Osteocyte (in vitro differentiated cells): Measurements from ENCODE around the gene ANGPTL7. TPM values are rescaled to one million over a fixed set of nuclear protein-coding genes. Genes with fewer than 3 reads are reported as not detected.

ENCODE experiments used
- DNase-seq: peaks from one replicate; pipeline ENCODE4 v3.0.0; 2021; ENCODE audit warnings: mixed read lengths; ENCODE audit not compliant: unreplicated experiment; ENCODE audit errors: extremely low spot score
- H3K27ac Mint-ChIP-seq: one replicate; pipeline ENCODE4 v1.8.0; 2021; ENCODE audit warnings: mild to moderate bottlenecking, mixed read lengths; ENCODE audit not compliant: unreplicated experiment
- H3K27me3 Mint-ChIP-seq: one replicate; pipeline ENCODE4 v1.8.0; 2021; ENCODE audit warnings: mixed read lengths; ENCODE audit not compliant: unreplicated experiment
- H3K36me3 Mint-ChIP-seq: one replicate; pipeline ENCODE4 v1.8.0; 2021; ENCODE audit warnings: mixed read lengths; ENCODE audit not compliant: unreplicated experiment
- H3K4me1 Mint-ChIP-seq: one replicate; pipeline ENCODE4 v1.8.0; 2021; ENCODE audit warnings: mixed read lengths; ENCODE audit not compliant: unreplicated experiment
- H3K4me3 Mint-ChIP-seq: one replicate; pipeline ENCODE4 v1.8.0; 2021; ENCODE audit warnings: mild to moderate bottlenecking, moderate library complexity, mixed read lengths; ENCODE audit not compliant: unreplicated experiment
- H3K9me3 Mint-ChIP-seq: one replicate; pipeline ENCODE4 v1.8.0; 2021; ENCODE audit warnings: mixed read lengths; ENCODE audit not compliant: unreplicated experiment
- CTCF ChIP-seq: fragments of 200-600 bp; sonication (generic); IDR thresholded peaks from 2 replicates; pipeline ENCODE4 v1.5.0; 2021; ENCODE audit warnings: antibody characterized with exemption, mild to moderate bottlenecking, moderate library complexity
- total RNA-seq: library from RNA; stranded (reverse); gene quantifications from 2 replicates; pipeline ENCODE4 v1.2.1, GENCODE V29; 2021

The ANGPTL7 gene
- total RNA-seq, 1 donor from 2014 or later: not detected

GRCh38 chr1:11144570-11145256, 44.4 kb upstream of the ANGPTL7 start:
- Mint-ChIP-seq H3K27ac (no peak overlapping the region), H3K27me3 (no peaks in the 10 kb centered on the region), H3K4me3 (no peak overlapping the region), H3K36me3 (peaks cover 35% of the 10 kb centered on the region), H3K9me3 (no peaks in the 10 kb centered on the region), H3K4me1 (peaks cover 1% of the 10 kb centered on the region)
- no peak for TF ChIP-seq CTCF
- DNase-seq: no peak

GRCh38 chr1:11145741-11146140, 43.4 kb upstream of the ANGPTL7 start:
- peaks cover 1% of the 10 kb centered on the region for H3K4me1 Mint-ChIP-seq
- no peaks in the 10 kb centered on the region for H3K9me3 Mint-ChIP-seq
- H3K27ac Mint-ChIP-seq: no peak overlapping the region
- DNase-seq: no peak
- peaks cover 33% of the 10 kb centered on the region for H3K36me3 Mint-ChIP-seq
- H3K4me3 Mint-ChIP-seq: no peak overlapping the region
- no peak for TF ChIP-seq CTCF
- H3K27me3 Mint-ChIP-seq: no peaks in the 10 kb centered on the region

GRCh38 chr1:11147197-11147770, 41.9 kb upstream of the ANGPTL7 start:
- DNase-seq: no peak
- H3K4me1 Mint-ChIP-seq: peaks cover 9% of the 10 kb centered on the region
- H3K36me3 Mint-ChIP-seq: peaks cover 32% of the 10 kb centered on the region
- no peak overlapping the region for H3K27ac Mint-ChIP-seq
- no peaks in the 10 kb centered on the region for H3K27me3 Mint-ChIP-seq
- no peaks in the 10 kb centered on the region for H3K9me3 Mint-ChIP-seq
- no peak overlapping the region for H3K4me3 Mint-ChIP-seq
- no peak for TF ChIP-seq CTCF

- peaks cover 18% of the 10 kb centered on the region for H3K4me1 Mint-ChIP-seq
- H3K36me3 Mint-ChIP-seq: peaks cover 29% of the 10 kb centered on the region
- no peak for TF ChIP-seq CTCF
- no peak overlapping the region for H3K4me3 Mint-ChIP-seq
- H3K27ac Mint-ChIP-seq: no peak overlapping the region
- H3K27me3 Mint-ChIP-seq: no peaks in the 10 kb centered on the region
- no peaks in the 10 kb centered on the region for H3K9me3 Mint-ChIP-seq
- no peak for DNase-seq
These were observed 38.8 kb upstream of the ANGPTL7 start for GRCh38 chr1:11150326-11150725.

- H3K27me3 Mint-ChIP-seq: no peaks in the 10 kb centered on the region
- no peak for DNase-seq
- peaks cover 18% of the 10 kb centered on the region for H3K4me1 Mint-ChIP-seq
- peaks cover 24% of the 10 kb centered on the region for H3K36me3 Mint-ChIP-seq
- no peaks in the 10 kb centered on the region for H3K9me3 Mint-ChIP-seq
- no peak overlapping the region for H3K4me3 Mint-ChIP-seq
- no peak for TF ChIP-seq CTCF
- H3K27ac Mint-ChIP-seq: no peak overlapping the region
These were observed 38.0 kb upstream of the ANGPTL7 start for GRCh38 chr1:11151114-11151513.
